CD4-positive, alpha-beta T cell treated with Interferon gamma for 1 hour (primary cell): ENCODE measurements around the gene GARS1.

Source experiments
- DNase-seq: peaks from one replicate; pipeline ENCODE4 v3.0.0-alpha.2; 2020

Gene GARS1

GRCh38 chr7:30657131-30657530 lies 62.5 kb downstream of the GARS1 start:
- no peak for DNase-seq

- DNase-seq = no peak
Measured at GRCh38 chr7:30658479-30659074, 63.9 kb downstream of the GARS1 start.

- DNase-seq = no peak
Measured at GRCh38 chr7:30659312-30659711, 64.6 kb downstream of the GARS1 start.

GRCh38 chr7:30660331-30661255 lies 65.9 kb downstream of the GARS1 start:
- no peak for DNase-seq

GRCh38 chr7:30661926-30662325 lies 67.2 kb downstream of the GARS1 start:
- no peak for DNase-seq

GRCh38 chr7:30662431-30662939 lies 67.8 kb downstream of the GARS1 start:
- DNase-seq = no peak

GRCh38 chr7:30663414-30663813 lies 68.7 kb downstream of the GARS1 start:
- DNase-seq = no peak

GRCh38 chr7:30664184-30664885 lies 69.7 kb downstream of the GARS1 start:
- DNase-seq = no peak

GRCh38 chr7:30665043-30665442 lies 70.4 kb downstream of the GARS1 start:
- DNase-seq = no peak

- DNase-seq = no peak
Measured at GRCh38 chr7:30665449-30665848, 70.8 kb downstream of the GARS1 start.

GRCh38 chr7:30667172-30667571 lies 72.5 kb downstream of the GARS1 start:
- no peak for DNase-seq

GRCh38 chr7:30668102-30668501 lies 73.4 kb downstream of the GARS1 start:
- DNase-seq = no peak

GRCh38 chr7:30671793-30672465 lies 77.3 kb downstream of the GARS1 start:
- DNase-seq = no peak

- no peak for DNase-seq
Measured at GRCh38 chr7:30674420-30674819, 79.7 kb downstream of the GARS1 start.

- no peak for DNase-seq
Measured at GRCh38 chr7:30674876-30675275, 80.2 kb downstream of the GARS1 start.

- no peak for DNase-seq
Measured at GRCh38 chr7:30678805-30679204, 84.1 kb downstream of the GARS1 start.

- no peak for DNase-seq
Measured at GRCh38 chr7:30679664-30680063, 85.0 kb downstream of the GARS1 start.

- no peak for DNase-seq
Measured at GRCh38 chr7:30681331-30681797, 86.7 kb downstream of the GARS1 start.

- DNase-seq = no peak
Measured at GRCh38 chr7:30681815-30682211, 87.1 kb downstream of the GARS1 start.

GRCh38 chr7:30682212-30683083 lies 87.8 kb downstream of the GARS1 start, which contains the start of gene CRHR2:
Gene CRHR2, minus strand, starts transcription at chr7:30682456. Its CDS starts 176 bp downstream, at chr7:30682280.
- DNase-seq = peak; percentile 7

GRCh38 chr7:30683306-30683705 lies 88.6 kb downstream of the GARS1 start:
- no peak for DNase-seq
